H7 (cell line): ENCODE data around the gene LMX1A. TPM values are rescaled to one million over a fixed set of nuclear protein-coding genes. Genes with fewer than 3 reads are reported as not detected.

ENCODE experiments used
- DNase-seq: peaks from one replicate; pipeline ENCODE4 v3.0.0; 2012
- H3K27me3 ChIP-seq: 2 replicates; pipeline ENCODE4 v1.6.0; 2011; ENCODE audit warnings: mild to moderate bottlenecking, low read length; ENCODE audit not compliant: control insufficient read depth, insufficient read depth
- H3K36me3 ChIP-seq: replicated peaks from 2 replicates; pipeline ENCODE4 v1.5.1; 2011; ENCODE audit warnings: low read length; ENCODE audit not compliant: control insufficient read depth, insufficient read depth
- H3K4me3 ChIP-seq: 2 replicates; pipeline ENCODE4 v1.5.1; 2011; ENCODE audit warnings: low read depth, mild to moderate bottlenecking, control low read depth, low read length, moderate library complexity; ENCODE audit not compliant: insufficient read depth
- total RNA-seq: library from RNA; depleted of rRNA; stranded (reverse); fragments of >200 nt; shearing (Covaris generic); gene quantifications from 2 replicates; pipeline ENCODE4 v1.2.3, GENCODE V29; 2014

The LMX1A gene
- total RNA-seq, 1 experiment from 2014 or later = 1.5 TPM

DNA sequence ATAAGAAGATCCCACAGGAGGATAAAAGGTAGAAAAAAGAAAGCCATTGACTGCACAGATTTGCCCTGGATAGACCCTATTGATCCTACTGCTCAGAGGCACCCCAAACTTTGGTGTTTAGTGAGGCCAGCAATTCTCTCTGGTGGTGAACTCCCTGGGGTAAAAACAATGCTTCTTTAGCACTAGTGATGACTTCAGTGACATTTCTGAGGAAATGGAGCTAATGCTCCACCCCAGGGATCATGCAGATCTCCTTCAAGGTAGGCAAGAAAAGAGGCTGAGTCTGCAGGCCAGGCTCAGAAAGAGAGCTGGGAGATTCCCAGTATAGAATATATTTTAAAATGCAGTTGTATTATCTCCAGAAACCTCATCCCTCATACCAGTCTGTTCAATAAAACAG lies 140.3 kb downstream of the LMX1A start:
- H3K4me3 ChIP-seq = no peak overlapping the region
- no peak for DNase-seq
- H3K36me3 ChIP-seq = no peaks in the 10 kb centered on the region
- no peaks in the 10 kb centered on the region; the same call in 1 of the 2 replicates for H3K27me3 ChIP-seq

DNA sequence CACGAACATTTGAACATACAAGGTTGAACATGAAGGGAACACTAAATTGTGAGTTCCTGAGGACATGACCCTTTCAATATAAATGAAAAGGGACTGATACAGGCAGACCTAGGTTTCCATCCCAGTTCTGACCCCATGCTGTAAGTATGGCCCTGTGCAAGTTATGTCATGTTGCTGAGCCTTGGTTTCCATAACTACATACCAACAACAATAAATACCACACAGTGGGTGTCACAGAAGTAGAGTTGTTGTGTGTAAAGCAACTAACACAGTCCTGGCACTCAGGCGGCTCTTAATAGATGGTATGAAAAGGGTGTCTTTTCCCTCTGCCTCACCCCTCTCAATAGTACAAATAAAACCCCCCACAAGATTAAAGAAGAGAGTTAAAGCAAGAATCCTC lies 140.8 kb downstream of the LMX1A start:
- no peak for DNase-seq
- H3K36me3 ChIP-seq = no peaks in the 10 kb centered on the region
- no peaks in the 10 kb centered on the region; the same call in 1 of the 2 replicates for H3K27me3 ChIP-seq
- no peak overlapping the region for H3K4me3 ChIP-seq

- no peaks in the 10 kb centered on the region; the same call in 1 of the 2 replicates for H3K27me3 ChIP-seq
- no peaks in the 10 kb centered on the region for H3K36me3 ChIP-seq
- no peak overlapping the region for H3K4me3 ChIP-seq
- DNase-seq = no peak
Observed at GRCh38 chr1:165212229-165212628, 144.3 kb downstream of the LMX1A start.

GRCh38 chr1:165207853-165208515 lies 148.5 kb downstream of the LMX1A start:
- no peaks in the 10 kb centered on the region for H3K27me3 ChIP-seq
- no peaks in the 10 kb centered on the region for H3K36me3 ChIP-seq
- no peak for DNase-seq
- H3K4me3 ChIP-seq = no peak overlapping the region

DNA sequence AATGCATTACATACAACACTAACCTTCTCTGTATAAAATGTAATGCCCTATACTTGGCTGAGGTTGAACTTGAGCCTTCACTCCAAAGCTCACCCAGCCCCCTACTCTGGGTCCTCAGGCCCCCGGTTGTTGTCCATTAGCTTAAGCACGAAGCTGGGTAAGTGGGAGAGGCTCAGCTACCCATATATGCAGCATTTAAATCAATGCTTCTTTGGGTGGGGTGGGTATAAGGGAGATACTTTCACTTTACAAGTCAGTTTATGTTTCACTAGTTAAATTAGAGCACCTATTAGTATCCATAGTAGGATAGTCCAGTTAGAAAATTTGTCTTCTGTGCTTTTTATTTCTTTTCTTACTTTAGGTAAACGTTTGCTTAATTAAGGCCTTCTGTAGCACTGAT lies 151.4 kb downstream of the LMX1A start:
- Histone ChIP-seq H3K4me3 (no peak overlapping the region), H3K27me3 (no peaks in the 10 kb centered on the region), H3K36me3 (no peaks in the 10 kb centered on the region)
- DNase-seq = no peak

DNA sequence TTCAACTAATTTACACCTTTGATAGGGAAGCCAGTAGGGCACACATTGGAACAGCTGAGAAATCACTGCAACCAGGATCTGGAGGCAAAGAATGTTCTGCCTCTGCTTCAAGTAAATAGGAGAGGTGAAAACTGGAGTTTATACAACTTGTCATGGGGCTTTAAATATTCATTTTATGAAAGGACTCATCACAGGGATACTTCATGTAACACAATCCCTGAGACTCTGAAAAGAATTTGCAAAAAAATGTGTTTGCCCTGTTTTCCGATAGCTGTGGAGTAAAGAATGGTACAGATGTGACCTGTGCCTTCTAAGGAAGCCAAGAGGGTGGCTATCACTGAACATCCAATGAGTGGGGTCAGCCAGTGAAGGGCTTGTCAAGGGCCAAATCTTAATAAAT lies 152.0 kb downstream of the LMX1A start:
- H3K27me3 ChIP-seq = no peaks in the 10 kb centered on the region
- H3K36me3 ChIP-seq = no peaks in the 10 kb centered on the region
- DNase-seq = no peak
- no peak overlapping the region for H3K4me3 ChIP-seq

- no peak for DNase-seq
- H3K4me3 ChIP-seq = no peak overlapping the region
- H3K36me3 ChIP-seq = no peaks in the 10 kb centered on the region
- no peaks in the 10 kb centered on the region for H3K27me3 ChIP-seq
Observed at GRCh38 chr1:165191087-165191486, 165.4 kb downstream of the LMX1A start.

GRCh38 chr1:165189913-165190312 lies 166.6 kb downstream of the LMX1A start:
- no peak overlapping the region for H3K4me3 ChIP-seq
- no peak for DNase-seq
- H3K27me3 ChIP-seq = no peaks in the 10 kb centered on the region
- no peaks in the 10 kb centered on the region for H3K36me3 ChIP-seq

GRCh38 chr1:165189011-165189410 lies 167.5 kb downstream of the LMX1A start:
- Histone ChIP-seq H3K36me3 (no peaks in the 10 kb centered on the region), H3K27me3 (no peaks in the 10 kb centered on the region), H3K4me3 (no peak overlapping the region)
- no peak for DNase-seq

DNA sequence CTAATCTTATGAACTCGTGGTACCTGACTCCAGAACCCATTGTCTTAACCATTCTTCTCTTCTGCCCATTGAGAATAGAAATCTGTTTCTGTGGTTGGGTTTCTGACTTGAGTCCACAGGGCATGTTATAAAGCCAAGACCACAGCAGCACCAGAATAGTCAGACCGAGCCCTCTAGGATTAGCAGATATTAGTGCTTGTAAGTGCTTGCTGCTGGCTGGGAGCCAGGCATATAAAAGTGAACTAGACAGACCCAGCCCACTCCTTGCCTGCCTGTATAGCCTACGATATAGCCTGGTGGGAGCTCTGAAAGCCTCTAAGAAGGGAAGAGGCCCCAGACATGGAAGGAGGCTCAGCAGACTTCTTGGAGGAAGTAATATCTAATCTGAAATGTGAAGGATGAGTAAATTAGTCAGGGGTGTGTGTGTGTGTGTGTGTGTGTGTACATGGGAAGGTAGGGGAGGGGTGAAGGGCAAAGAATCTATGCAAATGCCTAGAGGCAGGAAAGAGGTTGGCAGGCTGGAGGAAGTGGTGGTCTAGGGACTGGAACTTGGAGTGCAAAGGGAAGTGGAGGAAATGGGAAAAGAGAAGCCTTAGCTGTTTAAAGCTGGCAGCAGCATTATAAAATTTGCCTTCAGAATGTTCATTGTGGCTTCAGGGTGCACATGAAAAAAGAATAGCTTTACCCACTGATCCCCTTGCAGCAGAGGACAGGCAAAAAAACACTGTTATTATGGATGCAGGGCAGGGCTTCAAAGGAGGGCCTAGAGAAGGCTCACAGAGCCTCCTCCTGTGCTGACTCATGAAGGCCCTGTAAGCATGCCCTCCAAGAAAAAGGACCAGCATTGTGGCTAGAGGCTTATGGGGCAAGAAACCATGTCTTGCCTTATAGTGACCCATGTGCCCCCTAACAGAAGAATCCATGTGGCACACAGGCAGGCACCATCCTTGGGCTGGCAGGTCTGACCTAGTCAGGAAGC lies 169.2 kb downstream of the LMX1A start:
- Histone ChIP-seq H3K36me3 (no peaks in the 10 kb centered on the region), H3K27me3 (no peaks in the 10 kb centered on the region), H3K4me3 (no peak overlapping the region)
- no peak for DNase-seq

GRCh38 chr1:165185161-165185889 lies 171.2 kb downstream of the LMX1A start:
- Histone ChIP-seq H3K27me3 (no peaks in the 10 kb centered on the region), H3K36me3 (no peaks in the 10 kb centered on the region), H3K4me3 (no peak overlapping the region)
- DNase-seq = no peak

GRCh38 chr1:165182975-165183374 lies 173.5 kb downstream of the LMX1A start:
- Histone ChIP-seq H3K4me3 (no peak overlapping the region), H3K27me3 (no peaks in the 10 kb centered on the region), H3K36me3 (no peaks in the 10 kb centered on the region)
- no peak for DNase-seq

GRCh38 chr1:165179306-165179705 lies 177.2 kb downstream of the LMX1A start:
- DNase-seq = no peak
- Histone ChIP-seq H3K36me3 (no peaks in the 10 kb centered on the region), H3K4me3 (no peak overlapping the region), H3K27me3 (no peaks in the 10 kb centered on the region)

GRCh38 chr1:165174491-165174890 lies 182.0 kb downstream of the LMX1A start:
- Histone ChIP-seq H3K27me3 (no peaks in the 10 kb centered on the region), H3K36me3 (no peaks in the 10 kb centered on the region), H3K4me3 (no peak overlapping the region)
- no peak for DNase-seq
